ENCODE data around the gene PRPF19.

The PRPF19 gene

GRCh38 chr11:60919320-60919719 lies 12.9 kb upstream of the PRPF19 start:
- FAIRE-seq, result no peak
- TF ChIP-seq CTCF (IDR thresholded peaks at IDR 0.05; ENCODE audit: insufficient read depth, missing control alignments), result no peak
- DNase-seq (ENCODE audit: insufficient read length, low spot score), result no peak

- FAIRE-seq (no peak), DNase-seq (ENCODE audit: insufficient read length, low spot score) (no peak)
These were observed 12.5 kb upstream of the PRPF19 start for GRCh38 chr11:60918939-60919265.

GRCh38 chr11:60918251-60918938 lies 12.0 kb upstream of the PRPF19 start:
- DNase-seq (ENCODE audit: insufficient read length, low spot score), result no peak
- TF ChIP-seq CTCF (IDR thresholded peaks at IDR 0.05; ENCODE audit: insufficient read depth, missing control alignments), result no peak
- FAIRE-seq, result no peak

More at GRCh38 chr11:60918939-60919265, 12.5 kb upstream of the PRPF19 start:
- TF ChIP-seq CTCF (IDR thresholded peaks at IDR 0.05; ENCODE audit: insufficient read depth, missing control alignments), result no peak

- no peak for FAIRE-seq
- DNase-seq (ENCODE audit: insufficient read length, low spot score), result no peak
- no peak for TF ChIP-seq CTCF (IDR thresholded peaks at IDR 0.05; ENCODE audit: insufficient read depth, missing control alignments)
These were observed 10.9 kb upstream of the PRPF19 start for GRCh38 chr11:60917267-60917666.

- no peak for TF ChIP-seq CTCF (IDR thresholded peaks at IDR 0.05; ENCODE audit: insufficient read depth, missing control alignments)
- DNase-seq (ENCODE audit: insufficient read length, low spot score) (no peak), FAIRE-seq (no peak)
These were observed 10.4 kb upstream of the PRPF19 start for GRCh38 chr11:60916669-60917206.

GRCh38 chr11:60915248-60915914 lies 9.0 kb upstream of the PRPF19 start:
- peak; percentile 38 for TF ChIP-seq CTCF (IDR thresholded peaks at IDR 0.05; ENCODE audit: insufficient read depth, missing control alignments)
- FAIRE-seq, result no peak
- no peak for DNase-seq (ENCODE audit: insufficient read length, low spot score)

Measured in D721Med (cell line).